K562 (cell line): ENCODE data around the gene CCDC28B. TPM values are rescaled to one million over a fixed set of nuclear protein-coding genes. Genes with fewer than 3 reads are reported as not detected.

Source experiments
- BCL6 ChIP-seq: fragments of 250-450 bp; sonication (Bioruptor Pico); IDR thresholded peaks from 2 replicates; pipeline ENCODE4 v1.4.0; 2020
- CBX2 ChIP-seq: fragments of 200-600 bp; sonication (generic); IDR thresholded peaks from one replicate; pipeline ENCODE4 v1.6.1; 2012; ENCODE audit warnings: mild to moderate bottlenecking, low read length, inconsistent platforms; ENCODE audit not compliant: insufficient read depth, poor library complexity, severe bottlenecking
- CCAR2 ChIP-seq: fragments of 200-400 bp; formaldehyde crosslinking; IDR thresholded peaks from 2 replicates; pipeline ENCODE4 v1.6.1; 2017; ENCODE audit warnings: mild to moderate bottlenecking, low read depth, low read length
- CHD4 ChIP-seq: fragments of 200-600 bp; sonication (generic); IDR thresholded peaks from 3 replicates; pipeline ENCODE4 v1.6.1; 2012; ENCODE audit warnings: low read depth, mild to moderate bottlenecking, mixed read lengths, low read length, inconsistent platforms; ENCODE audit not compliant: insufficient read depth, insufficient replicate concordance, poor library complexity, severe bottlenecking
- FOXJ3 ChIP-seq: sonication (generic); formaldehyde crosslinking; IDR thresholded peaks from 2 replicates; pipeline ENCODE4 v1.4.0; 2020; ENCODE audit warnings: mild to moderate bottlenecking, missing genetic modification reagents
- GATAD2B ChIP-seq: fragments of 450-650 bp; IDR thresholded peaks from 2 replicates; pipeline ENCODE4 v1.6.1; 2017; ENCODE audit warnings: mild to moderate bottlenecking, borderline replicate concordance
- ZNF133 ChIP-seq: fragments of 250-450 bp; sonication (Bioruptor Pico); IDR thresholded peaks from 2 replicates; pipeline ENCODE4 v1.4.0; 2020; ENCODE audit warnings: mild to moderate bottlenecking
- ZNF311 ChIP-seq: fragments of 250-450 bp; sonication (Bioruptor Pico); IDR thresholded peaks from 2 replicates; pipeline ENCODE4 v1.4.0; 2020; ENCODE audit warnings: mild to moderate bottlenecking, moderate library complexity
- ZNF444 ChIP-seq: fragments of 250-450 bp; sonication (Bioruptor Pico); IDR thresholded peaks from 2 replicates; pipeline ENCODE4 v1.4.0; 2020; ENCODE audit warnings: mild to moderate bottlenecking, moderate library complexity
- ZNF57 ChIP-seq: fragments of 450-650 bp; formaldehyde crosslinking; IDR thresholded peaks from 2 replicates; pipeline ENCODE4 v1.4.0; 2020; ENCODE audit warnings: mild to moderate bottlenecking, moderate library complexity
- polyA plus RNA-seq, 8 experiments: library from polyadenylated mRNA; depleted of rRNA in 4 of 8; stranded (reverse) in 5 of 8; unstranded in 3 of 8; fragments of >200 nt; fragmentation: Nextera tagmentation in 2 of 8; fragmentation: Illumina TruSeq in 1 of 8; extraction: Ambion mirVana in 2 of 8; extraction: Trizol in 1 of 8; gene quantifications; 2 replicates each; pipeline versions ENCODE4 v1.2.1 to v1.2.3, GENCODE V29; 2011 to 2014; ENCODE audit warnings: inconsistent platforms in 1 of 8, missing spikeins in 1 of 8
- total RNA-seq, 7 experiments: library from RNA; depleted of rRNA in 6 of 7; stranded (reverse); fragments of >200 nt in 6 of 7; fragmentation: Illumina TruSeq in 2 of 7; extraction: Trizol in 2 of 7; gene quantifications; 2 replicates each; pipeline versions ENCODE4 v1.2.1 to v1.2.3, GENCODE V29; 2011 to 2021; ENCODE audit warnings: low replicate concordance in 1 of 7
- TF ChIP-seq, protein P1 (sequence below), 2 experiments: fragments of 450-650 bp in 1 of 2; sonication (generic) in 1 of 2; formaldehyde crosslinking in 1 of 2; IDR thresholded peaks in 1 of 2; conservative IDR thresholded peaks in 1 of 2; 2 replicates each; pipeline versions ENCODE4 v1.6.1 to v1.8.1; 2016 to 2023; ENCODE audit warnings: mild to moderate bottlenecking in 2 of 2, moderate library complexity in 2 of 2, inconsistent platforms in 1 of 2, missing genetic modification reagents in 1 of 2
- TF ChIP-seq, protein P2 (sequence below): fragments of 450-650 bp; IDR thresholded peaks from 2 replicates; pipeline ENCODE4 v1.6.1; 2016; ENCODE audit warnings: missing biosample characterization, missing genetic modification characterization
- TF ChIP-seq, protein P3 (sequence below), 2 experiments: fragments of 450-650 bp; formaldehyde crosslinking in 1 of 2; IDR thresholded peaks; 2 replicates each; pipeline versions ENCODE4 v1.4.0 to v1.6.1; 2014 to 2020; ENCODE audit warnings: mild to moderate bottlenecking in 2 of 2, borderline replicate concordance in 1 of 2, low read depth in 1 of 2

CCDC28B gene
- total and polyA plus RNA-seq, 9 of the 15 experiments (the other 6 are each of a cell fraction or from before 2014, with no cell fraction given): 5.7 to 54.5 (median 31.7) TPM

DNA sequence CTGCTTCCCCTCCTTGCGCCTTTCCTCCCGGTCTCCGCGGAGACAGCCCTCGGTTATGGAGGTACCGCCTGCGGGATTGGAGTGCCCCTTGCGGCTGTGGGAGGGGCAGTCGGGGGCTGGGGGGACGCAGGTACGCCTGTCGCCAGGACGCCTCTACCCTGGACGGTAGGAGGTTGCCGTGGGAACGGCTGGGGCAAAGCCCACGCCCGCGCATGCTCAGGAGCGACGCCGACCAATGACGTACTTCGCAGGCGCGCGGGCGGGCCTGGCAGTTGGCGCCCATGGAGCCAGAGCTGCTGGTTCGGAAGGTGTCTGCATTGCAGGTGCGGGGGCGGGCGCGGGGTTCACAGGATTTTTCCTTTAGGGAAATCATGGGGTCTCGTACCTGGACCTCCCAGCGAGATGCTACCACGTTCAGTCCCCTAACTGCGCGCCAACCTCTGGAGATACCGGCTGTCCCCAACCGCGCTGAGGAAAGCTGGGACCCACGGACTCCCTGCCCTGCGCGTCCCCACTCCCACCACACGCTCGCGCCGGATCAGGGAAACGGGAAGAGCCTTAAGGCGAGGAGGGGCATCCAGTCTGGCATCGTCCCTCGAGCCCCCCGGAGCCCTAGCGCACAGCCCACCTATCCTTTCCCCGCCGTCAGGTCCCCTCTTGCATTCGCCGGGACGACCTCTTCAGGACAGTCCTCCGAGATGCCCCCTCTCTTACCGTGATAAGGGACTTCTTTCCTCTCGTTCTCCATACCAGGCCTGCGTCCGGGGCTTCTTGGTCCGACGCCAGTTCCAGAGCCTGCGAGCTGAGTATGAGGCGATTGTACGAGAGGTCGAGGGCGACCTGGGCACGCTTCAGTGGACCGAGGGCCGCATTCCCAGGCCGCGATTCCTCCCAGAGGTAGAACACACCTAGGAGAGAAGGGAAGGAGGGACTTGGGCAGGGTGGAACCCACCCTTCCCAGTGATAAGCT lies 5.3 kb downstream of the CCDC28B start, which contains the start of gene IQCC (continued):
- TF ChIP-seq CCAR2 (no peak), BCL6 (no peak), ZNF311 (CRISPR knock-in tag) (no peak), ZNF133 (CRISPR knock-in tag) (no peak), GATAD2B (no peak), ZNF444 (CRISPR knock-in tag) (no peak), FOXJ3 (CRISPR knock-in tag) (no peak), ZNF57 (CRISPR knock-in tag) (no peak), CHD4 (no peak), CBX2 (no peak)
- TF ChIP-seq, protein P1, sequence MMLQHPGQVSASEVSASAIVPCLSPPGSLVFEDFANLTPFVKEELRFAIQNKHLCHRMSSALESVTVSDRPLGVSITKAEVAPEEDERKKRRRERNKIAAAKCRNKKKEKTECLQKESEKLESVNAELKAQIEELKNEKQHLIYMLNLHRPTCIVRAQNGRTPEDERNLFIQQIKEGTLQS (IDR thresholded peaks at IDR 0.05): no peak
- TF ChIP-seq, protein P1 (CRISPR knock-in tag; conservative IDR thresholded peaks at IDR 0.05): peak; percentile 55; the same call in 1 of the 2 replicates
- TF ChIP-seq, protein P2, sequence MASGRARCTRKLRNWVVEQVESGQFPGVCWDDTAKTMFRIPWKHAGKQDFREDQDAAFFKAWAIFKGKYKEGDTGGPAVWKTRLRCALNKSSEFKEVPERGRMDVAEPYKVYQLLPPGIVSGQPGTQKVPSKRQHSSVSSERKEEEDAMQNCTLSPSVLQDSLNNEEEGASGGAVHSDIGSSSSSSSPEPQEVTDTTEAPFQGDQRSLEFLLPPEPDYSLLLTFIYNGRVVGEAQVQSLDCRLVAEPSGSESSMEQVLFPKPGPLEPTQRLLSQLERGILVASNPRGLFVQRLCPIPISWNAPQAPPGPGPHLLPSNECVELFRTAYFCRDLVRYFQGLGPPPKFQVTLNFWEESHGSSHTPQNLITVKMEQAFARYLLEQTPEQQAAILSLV: no peak
- TF ChIP-seq, protein P3, sequence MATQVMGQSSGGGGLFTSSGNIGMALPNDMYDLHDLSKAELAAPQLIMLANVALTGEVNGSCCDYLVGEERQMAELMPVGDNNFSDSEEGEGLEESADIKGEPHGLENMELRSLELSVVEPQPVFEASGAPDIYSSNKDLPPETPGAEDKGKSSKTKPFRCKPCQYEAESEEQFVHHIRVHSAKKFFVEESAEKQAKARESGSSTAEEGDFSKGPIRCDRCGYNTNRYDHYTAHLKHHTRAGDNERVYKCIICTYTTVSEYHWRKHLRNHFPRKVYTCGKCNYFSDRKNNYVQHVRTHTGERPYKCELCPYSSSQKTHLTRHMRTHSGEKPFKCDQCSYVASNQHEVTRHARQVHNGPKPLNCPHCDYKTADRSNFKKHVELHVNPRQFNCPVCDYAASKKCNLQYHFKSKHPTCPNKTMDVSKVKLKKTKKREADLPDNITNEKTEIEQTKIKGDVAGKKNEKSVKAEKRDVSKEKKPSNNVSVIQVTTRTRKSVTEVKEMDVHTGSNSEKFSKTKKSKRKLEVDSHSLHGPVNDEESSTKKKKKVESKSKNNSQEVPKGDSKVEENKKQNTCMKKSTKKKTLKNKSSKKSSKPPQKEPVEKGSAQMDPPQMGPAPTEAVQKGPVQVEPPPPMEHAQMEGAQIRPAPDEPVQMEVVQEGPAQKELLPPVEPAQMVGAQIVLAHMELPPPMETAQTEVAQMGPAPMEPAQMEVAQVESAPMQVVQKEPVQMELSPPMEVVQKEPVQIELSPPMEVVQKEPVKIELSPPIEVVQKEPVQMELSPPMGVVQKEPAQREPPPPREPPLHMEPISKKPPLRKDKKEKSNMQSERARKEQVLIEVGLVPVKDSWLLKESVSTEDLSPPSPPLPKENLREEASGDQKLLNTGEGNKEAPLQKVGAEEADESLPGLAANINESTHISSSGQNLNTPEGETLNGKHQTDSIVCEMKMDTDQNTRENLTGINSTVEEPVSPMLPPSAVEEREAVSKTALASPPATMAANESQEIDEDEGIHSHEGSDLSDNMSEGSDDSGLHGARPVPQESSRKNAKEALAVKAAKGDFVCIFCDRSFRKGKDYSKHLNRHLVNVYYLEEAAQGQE (IDR thresholded peaks at IDR 0.05; ENCODE audit: borderline replicate concordance): no peak
- TF ChIP-seq, protein P3 (CRISPR knock-in tag; IDR thresholded peaks at IDR 0.05; ENCODE audit: low read depth): peak; percentile 30; the same call in 1 of the 2 replicates
